WI38 (cell line): ENCODE results near the gene PKD2L2.
"Not testable (repeated sequence)": the region's sequence is repeated elsewhere in the genome, so short reads cannot be mapped to it uniquely, and the experiment has no call there.

ENCODE experiments used
- H3K4me3 ChIP-seq: 2 replicates; pipeline ENCODE4 v1.5.1; 2011; ENCODE audit warnings: low read depth, mild to moderate bottlenecking, control low read depth, low read length
- CTCF ChIP-seq: IDR thresholded peaks from 2 replicates; pipeline ENCODE4 v1.5.1; 2012; ENCODE audit warnings: low read depth, mild to moderate bottlenecking, control low read depth, low read length

Gene PKD2L2

DNA sequence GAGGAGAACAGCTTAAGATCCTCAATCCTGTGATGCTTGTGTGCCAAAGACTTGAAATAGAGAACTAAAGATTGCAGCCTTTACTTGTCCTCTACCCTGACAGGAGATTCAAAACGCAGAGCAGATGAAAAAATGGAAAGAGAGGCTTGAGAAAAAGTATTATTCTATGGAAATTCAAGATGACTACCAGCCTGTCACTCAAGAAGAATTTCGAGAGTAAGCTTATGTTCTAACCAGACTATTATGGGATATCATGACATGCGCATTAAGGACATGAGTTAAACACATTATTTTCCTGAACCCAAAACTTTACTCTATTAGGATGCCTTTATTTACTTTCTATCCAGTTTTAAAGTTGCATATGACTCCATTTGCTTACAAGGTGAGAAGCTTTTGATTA is 46.4 kb downstream of the PKD2L2 start:
- H3K4me3 ChIP-seq = no peak overlapping the region
- no peak for TF ChIP-seq CTCF

DNA sequence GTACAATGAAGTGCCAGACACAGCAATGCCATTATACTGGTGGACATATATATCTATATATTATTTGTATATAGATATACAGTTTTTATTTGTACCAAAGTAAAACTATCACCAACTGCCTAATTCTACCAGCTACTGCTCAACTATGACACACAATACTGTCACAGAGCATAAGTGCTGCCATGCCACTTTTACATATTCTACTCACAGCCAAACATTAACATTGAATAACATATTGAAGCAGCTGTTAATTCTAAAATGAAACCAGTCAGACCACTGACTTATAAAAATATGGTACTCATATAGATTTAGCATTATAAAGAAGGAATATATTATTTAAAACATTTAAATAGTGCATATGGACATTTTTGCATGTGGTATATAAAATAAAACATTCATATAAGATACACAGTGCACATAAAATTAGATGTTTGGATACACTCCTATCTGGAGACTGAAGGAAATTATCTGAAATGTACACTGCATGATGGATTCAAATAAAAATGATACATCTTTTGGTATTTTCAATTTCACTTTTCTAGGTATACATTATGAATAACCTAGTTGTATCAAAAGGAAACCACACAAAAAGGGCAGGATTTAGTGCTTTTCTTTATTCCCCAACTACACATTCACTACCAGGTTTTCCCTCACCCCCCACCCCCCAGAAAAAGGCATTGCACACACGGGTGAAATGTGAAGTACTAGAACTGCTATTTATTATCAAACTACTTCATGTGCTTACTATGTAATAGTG is 48.9 kb downstream of the PKD2L2 start:
- TF ChIP-seq CTCF = no peak

GRCh38 chr5:137938751-137939143 is 49.5 kb downstream of the PKD2L2 start:
- TF ChIP-seq CTCF = no peak
- H3K4me3 ChIP-seq = no peak overlapping the region

More for the DNA sequence above, 48.9 kb downstream of the PKD2L2 start:
- no peak overlapping the region for H3K4me3 ChIP-seq

- no peak for TF ChIP-seq CTCF
- no peak overlapping the region for H3K4me3 ChIP-seq
Observed at GRCh38 chr5:137939331-137939730, 50.1 kb downstream of the PKD2L2 start.

GRCh38 chr5:137944280-137944679 is 55.0 kb downstream of the PKD2L2 start:
- not testable (repeated sequence) for H3K4me3 ChIP-seq

GRCh38 chr5:137945825-137946224 is 56.6 kb downstream of the PKD2L2 start:
- H3K4me3 ChIP-seq = no peak overlapping the region
- TF ChIP-seq CTCF = no peak

- no peak for TF ChIP-seq CTCF
- no peak overlapping the region for H3K4me3 ChIP-seq
Observed at GRCh38 chr5:137954131-137954879, 65.0 kb downstream of the PKD2L2 start.

DNA sequence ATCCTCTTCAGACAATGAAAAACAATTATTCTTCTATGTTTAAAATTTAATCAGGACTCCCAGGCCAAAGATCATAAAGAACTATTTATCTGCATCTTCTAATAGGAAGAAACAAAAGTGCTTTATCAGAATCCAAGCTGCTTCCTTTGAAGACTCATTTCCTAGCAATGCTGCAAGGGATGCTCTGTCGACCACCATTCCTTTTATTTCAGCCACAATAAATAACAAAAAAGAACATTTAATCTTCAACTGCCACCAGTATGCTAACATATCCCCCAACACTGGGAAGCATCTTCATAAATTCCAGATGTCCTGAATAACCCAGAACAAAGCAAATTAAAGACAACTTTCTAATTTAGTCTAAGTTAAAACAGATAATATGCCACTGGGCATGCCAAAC is 68.7 kb downstream of the PKD2L2 start:
- TF ChIP-seq CTCF = no peak
- no peak overlapping the region for H3K4me3 ChIP-seq
